ENCODE data around the gene LMBRD1.
"Not testable (repeated sequence)": the region's sequence is repeated elsewhere in the genome, so short reads cannot be mapped to it uniquely, and the experiment has no call there.

Gene LMBRD1

GRCh38 chr6:69732640-69733039, 64.2 kb downstream of the LMBRD1 start:
- no peak for DNase-seq

DNA sequence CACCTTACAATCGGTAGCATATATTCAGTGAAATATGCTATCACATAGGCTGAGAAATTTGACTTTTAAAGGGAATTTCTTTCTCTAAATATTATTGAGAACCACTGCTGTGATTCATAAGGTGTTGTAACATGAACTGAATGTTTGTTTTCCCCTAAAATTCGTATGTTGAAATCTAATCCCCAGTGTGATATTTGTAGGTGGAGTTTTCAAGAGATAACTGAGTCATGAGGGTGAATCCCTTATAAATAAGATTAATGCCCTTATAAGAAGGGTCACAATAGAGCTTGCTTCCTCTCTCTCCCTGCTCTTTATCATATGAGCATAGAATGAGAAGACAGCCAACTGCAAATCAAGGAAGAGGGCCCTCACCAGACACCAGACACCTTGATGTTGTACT, 64.8 kb downstream of the LMBRD1 start:
- DNase-seq: no peak

DNA sequence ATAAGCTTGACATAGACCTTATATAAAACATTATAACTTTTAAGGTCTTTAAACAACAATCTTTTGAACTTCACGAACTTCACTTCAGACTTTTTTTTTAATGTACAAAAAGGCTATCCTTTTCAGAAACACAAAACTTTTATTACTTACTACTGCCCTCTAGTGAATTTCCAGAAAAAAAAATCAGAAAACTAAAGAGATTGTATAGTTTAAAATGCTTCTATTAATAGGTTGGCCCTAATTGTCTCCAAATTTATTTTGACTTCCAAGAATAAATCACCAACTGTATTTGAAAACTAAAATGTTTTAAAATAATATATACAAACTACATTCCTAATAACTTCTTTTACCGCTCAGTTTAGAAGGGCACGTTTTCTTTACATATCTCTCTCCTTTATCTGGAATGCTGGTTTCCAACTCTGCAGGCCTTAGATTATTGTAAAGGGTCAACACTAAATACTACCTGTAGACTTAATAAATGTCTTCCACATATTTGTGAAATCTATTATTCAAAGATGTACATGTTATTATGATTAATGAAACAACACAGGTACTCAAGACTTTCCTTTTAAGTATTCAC, 66.8 kb downstream of the LMBRD1 start:
- DNase-seq: no peak

DNA sequence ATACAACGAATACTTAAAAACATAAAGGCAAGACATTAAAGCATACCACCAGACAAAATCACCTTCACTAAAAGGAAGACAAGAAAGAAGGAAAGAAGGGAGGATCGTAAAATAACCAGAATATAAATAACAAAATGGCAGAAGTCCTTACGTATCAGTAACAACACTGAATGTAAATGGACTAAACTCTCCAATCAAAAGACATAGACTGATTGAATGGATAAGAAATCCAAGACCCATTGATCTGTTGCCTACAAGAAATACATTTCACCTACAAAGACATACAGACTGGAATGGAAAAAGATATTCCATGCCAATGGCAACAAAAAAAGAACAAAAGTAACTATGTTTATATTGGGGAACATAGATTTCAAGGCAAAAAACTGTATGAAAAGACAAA, 74.1 kb downstream of the LMBRD1 start:
- DNase-seq: no peak

- no peak for DNase-seq
Observed at GRCh38 chr6:69719602-69720193, 77.1 kb downstream of the LMBRD1 start.

GRCh38 chr6:69706724-69707123, 90.1 kb downstream of the LMBRD1 start:
- no peak for DNase-seq

DNA sequence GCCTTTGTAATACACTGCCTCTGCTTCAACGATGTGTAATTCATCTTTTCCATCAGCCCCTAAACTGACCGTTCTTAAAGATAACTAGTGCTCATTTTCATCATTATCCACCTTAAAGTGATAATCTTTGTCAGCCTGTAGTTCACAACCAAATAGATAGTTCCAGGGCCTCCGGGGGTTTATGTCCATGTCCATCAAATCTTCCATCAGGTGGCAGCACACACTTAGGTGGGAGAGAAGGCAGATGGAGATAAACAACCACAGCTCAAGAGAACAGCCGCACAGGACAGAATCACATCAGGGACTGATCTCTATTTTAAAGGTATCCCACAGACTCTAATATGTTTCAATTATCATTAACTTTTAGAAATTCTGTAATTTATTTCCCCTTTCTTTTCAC, 90.9 kb downstream of the LMBRD1 start:
- DNase-seq: no peak

GRCh38 chr6:69704916-69705315, 91.9 kb downstream of the LMBRD1 start:
- DNase-seq: no peak

DNA sequence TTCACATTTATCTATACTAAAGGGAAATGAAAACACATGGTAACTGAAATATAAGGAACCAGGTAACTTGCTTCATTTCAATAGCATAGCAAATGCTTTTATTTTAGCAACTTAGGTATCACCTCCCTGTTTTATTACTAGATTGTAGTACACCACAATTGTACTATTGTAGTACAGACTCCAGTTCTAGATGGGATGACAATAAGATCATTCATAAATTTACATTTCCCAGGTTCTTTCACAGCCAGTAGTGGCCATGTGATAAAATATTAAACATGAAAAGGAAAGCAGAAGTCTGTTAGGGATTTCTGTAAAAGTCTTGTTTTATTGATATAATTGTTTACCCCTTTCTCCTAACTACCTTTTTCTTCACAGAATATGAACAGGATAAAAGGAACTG, 97.2 kb downstream of the LMBRD1 start:
- DNase-seq: no peak

DNA sequence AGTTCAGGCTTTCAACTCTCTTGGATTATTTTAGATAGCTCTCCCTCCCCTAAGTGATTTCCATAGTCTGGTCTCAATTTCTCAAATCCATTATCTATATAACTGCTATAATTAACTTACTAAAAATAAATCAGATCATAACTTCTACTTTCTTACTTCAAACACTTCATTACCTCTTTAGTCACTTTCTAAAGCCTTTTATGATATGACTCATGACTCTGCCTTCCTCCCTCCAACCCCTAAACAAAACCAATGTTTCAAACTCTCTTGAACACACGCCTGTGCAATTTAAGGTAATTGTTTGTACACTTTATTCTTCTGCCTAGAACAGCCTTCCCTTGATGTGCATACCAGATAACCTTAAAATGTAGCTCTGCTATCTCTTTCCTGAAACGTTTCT, 100.5 kb downstream of the LMBRD1 start:
- DNase-seq: no peak

DNA sequence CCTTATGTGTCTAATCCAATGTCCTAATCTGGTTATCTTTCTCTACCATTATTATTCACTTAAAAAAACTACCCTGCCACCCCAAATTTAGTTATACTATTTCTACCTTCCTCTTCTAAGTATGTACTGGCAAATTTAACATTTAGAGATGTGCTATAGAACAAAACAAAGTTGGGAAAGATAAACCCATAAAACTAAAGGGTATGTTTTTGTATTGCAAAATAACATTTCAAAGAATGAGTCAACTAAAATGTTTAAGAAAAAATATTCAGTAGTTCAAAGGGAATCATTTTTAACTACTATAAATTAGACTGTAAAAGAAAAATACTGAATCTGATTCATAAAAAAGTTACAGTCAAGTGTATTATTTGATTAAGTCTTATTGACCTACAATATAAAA, 103.0 kb downstream of the LMBRD1 start:
- no peak for DNase-seq

DNA sequence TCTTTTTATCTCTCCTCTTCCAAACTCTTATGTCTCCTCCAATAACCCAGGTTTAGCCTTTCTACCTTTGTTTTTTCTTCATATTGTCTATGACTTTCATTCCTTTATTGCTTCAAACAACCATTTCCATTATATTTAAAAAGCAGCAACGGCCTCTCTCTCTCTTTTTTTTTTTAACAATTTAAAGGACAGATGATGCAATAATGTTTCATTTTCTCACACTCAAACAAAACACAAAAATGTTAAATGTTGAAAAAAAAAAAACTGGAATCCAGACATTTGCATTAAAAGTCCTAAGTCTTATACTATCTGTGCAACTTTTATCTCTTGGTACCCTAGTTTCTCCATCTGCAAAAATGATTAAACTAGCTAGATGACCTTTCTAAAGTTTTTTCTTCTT, 105.8 kb downstream of the LMBRD1 start:
- no peak for DNase-seq

GRCh38 chr6:69680302-69680701, 116.5 kb downstream of the LMBRD1 start:
- no peak for DNase-seq

DNA sequence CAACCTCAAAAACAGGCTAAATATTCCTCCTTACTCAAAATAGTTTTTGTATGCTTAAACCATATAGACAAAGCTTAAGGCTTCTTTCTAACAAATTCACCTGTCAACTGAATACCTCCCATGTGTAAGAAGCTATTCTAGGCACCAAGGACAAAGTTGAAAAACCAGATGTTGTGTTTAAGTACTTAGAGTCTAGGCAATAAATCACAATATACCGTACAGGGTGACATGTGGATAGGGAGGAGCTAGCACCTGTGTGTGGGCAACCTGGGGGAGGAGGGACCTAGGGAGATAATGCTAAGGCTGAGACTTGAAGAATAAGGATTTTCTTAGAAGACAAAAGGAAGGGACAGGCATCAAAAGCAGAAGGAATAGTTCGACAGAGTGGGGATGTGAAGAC, 123.5 kb downstream of the LMBRD1 start:
- DNase-seq: no peak

DNA sequence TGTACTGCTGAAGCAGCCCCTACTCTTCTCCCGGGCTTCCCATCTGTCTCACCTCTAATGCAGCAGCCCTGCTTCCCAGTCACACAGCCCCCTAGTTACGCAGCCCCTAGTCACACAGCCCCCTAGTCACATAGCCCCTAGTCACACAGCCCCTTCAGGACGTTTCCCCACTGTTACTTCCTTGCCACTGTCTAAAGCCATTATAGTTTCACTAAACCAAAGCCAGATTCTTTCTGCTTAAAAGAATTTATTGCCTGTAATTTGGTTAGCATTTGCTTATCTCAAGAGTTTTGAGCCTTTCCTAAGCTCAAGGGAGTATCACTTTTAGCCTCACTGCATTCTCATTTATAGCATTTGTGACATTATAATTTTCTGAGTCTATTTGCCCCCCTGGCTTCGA, 127.9 kb downstream of the LMBRD1 start:
- no peak for DNase-seq

- not testable (repeated sequence) for DNase-seq
Observed at GRCh38 chr6:69666779-69667178, 130.0 kb downstream of the LMBRD1 start.

- no peak for DNase-seq
Observed at GRCh38 chr6:69665437-69665836, 131.4 kb downstream of the LMBRD1 start.

- no peak for DNase-seq
Observed at GRCh38 chr6:69664551-69664950, 132.3 kb downstream of the LMBRD1 start.

GRCh38 chr6:69663215-69663614, 133.6 kb downstream of the LMBRD1 start:
- DNase-seq: no peak

DNA sequence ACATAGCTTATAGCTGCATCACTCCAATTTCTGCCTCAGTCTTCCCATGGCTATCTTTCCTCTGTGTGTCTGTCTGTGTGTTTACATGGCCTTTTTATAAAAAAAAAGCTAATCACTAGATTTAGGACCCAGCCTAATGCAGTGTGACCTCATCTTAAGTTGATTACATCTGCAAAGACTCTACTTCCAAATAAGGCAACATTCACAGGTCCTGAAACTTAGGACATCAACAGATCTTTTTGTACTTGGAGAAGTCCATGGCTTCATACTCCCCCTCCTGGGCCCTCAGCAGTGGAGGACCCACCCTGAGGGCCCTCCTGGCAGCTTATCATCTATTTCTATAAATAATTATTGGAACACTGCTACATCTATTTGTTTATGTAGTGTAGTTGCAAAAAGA, 146.1 kb downstream of the LMBRD1 start:
- no peak for DNase-seq

GRCh38 chr6:69647726-69648125, 149.1 kb downstream of the LMBRD1 start:
- no peak for DNase-seq

DNA sequence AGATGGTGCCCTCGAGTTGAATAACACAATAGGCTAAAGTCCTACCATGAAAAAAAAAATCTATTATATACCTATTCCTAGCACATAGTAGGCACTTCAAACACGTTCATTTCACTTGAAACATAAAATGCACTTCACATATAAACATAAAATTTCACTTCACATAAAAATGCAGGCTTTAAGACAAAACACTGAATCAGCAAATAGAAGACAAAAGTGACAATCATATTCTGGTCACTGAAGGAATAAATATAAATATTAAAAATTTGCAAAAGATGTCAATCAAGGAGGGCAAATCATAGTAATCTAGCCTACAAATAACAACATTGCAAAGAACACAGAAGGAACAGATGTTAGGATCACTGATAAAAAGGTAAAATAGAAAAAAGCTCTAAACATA, 153.1 kb downstream of the LMBRD1 start:
- no peak for DNase-seq

GRCh38 chr6:69632932-69633331, 163.9 kb downstream of the LMBRD1 start:
- DNase-seq: no peak

DNA sequence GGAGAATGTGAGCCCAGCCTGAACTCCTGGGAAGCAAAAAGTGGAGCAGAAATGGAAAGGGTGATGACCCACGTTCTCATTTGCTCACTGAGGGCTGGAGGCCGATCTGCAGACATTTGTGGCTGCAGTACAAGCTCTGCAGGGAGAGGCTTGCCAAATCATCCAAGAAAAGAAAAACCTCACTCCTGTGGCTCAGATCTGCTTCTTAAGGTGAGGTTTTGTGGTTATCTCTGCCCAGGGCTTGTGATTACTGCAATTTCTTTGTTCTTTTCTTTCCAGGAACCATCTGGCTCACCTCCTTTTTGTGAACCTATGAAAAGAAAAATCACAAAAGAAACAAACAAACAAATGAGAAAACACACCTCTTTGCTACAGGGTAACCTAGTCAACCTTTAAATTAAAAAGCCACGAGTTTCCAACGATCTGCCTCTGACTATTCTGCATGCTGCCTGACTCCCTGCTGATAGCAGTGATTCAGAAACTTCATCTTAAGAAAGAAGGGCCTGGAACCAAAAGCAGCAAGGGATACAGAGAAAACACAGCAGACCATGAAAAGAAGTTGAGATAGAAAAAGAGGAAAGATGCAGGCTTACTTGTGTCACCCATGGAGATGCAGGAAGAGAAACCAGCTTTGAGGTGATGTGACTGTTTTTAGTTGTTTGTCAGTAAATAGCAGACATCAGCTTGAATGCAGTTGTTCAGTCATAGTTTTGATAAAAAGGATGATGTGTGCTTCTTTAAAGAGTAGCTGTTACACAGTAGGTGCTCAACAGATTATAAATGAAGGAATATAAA, 165.1 kb downstream of the LMBRD1 start:
- DNase-seq: no peak

- no peak for DNase-seq
Observed at GRCh38 chr6:69630767-69631166, 166.0 kb downstream of the LMBRD1 start.
